HG03066 (cell line): Measurements from ENCODE around the gene PGBD1.

Experiments used
- ATAC-seq: cut with Tn5 transposase; IDR thresholded peaks from one replicate; pipeline ENCODE4 v1.9.1; 2021; ENCODE audit warnings: low read depth; ENCODE audit not compliant: unreplicated experiment

Gene PGBD1

GRCh38 chr6:28334286-28335039 is 53.1 kb downstream of the PGBD1 start:
- ATAC-seq: no peak

- no peak for ATAC-seq
These were observed 53.7 kb downstream of the PGBD1 start for GRCh38 chr6:28335040-28335563.

GRCh38 chr6:28335564-28336283 is 54.4 kb downstream of the PGBD1 start, which contains the start of gene ZSCAN31:
Gene ZSCAN31, minus strand, starts transcription at chr6:28336148. Its CDS starts 6,465 bp downstream, at chr6:28329683.
- ATAC-seq: peak; percentile 81

- ATAC-seq: no peak
These were observed 55.1 kb downstream of the PGBD1 start for GRCh38 chr6:28336284-28337120.

GRCh38 chr6:28337121-28337520 is 55.7 kb downstream of the PGBD1 start:
- ATAC-seq: no peak

- ATAC-seq: no peak
These were observed 59.1 kb downstream of the PGBD1 start for GRCh38 chr6:28340310-28341095.

- no peak for ATAC-seq
These were observed 62.7 kb downstream of the PGBD1 start for GRCh38 chr6:28343898-28344677.

GRCh38 chr6:28345201-28345600 is 63.8 kb downstream of the PGBD1 start:
- ATAC-seq: no peak

GRCh38 chr6:28347119-28347518 is 65.7 kb downstream of the PGBD1 start:
- no peak for ATAC-seq

GRCh38 chr6:28349344-28349891 is 68.0 kb downstream of the PGBD1 start:
- ATAC-seq: peak; percentile 15

- ATAC-seq: peak; percentile 99
These were observed 68.7 kb downstream of the PGBD1 start, which contains the start of gene ZKSCAN3 for GRCh38 chr6:28349892-28350737. Gene ZKSCAN3, plus strand, starts transcription at chr6:28349947. Its CDS starts 9,640 bp downstream, at chr6:28359587.

GRCh38 chr6:28351087-28351486 is 69.7 kb downstream of the PGBD1 start:
- no peak for ATAC-seq

- no peak for ATAC-seq
These were observed 70.1 kb downstream of the PGBD1 start for GRCh38 chr6:28351493-28351925.
